Germinal center (tissue), 1 donor: ENCODE results near the gene ITGA11.
A peak's percentile ranks its signal among the peaks of the same experiment; 100 is the strongest.

Experiments used
- DNase-seq: peaks from one replicate; pipeline ENCODE4 v3.0.0; 2012; ENCODE audit warnings: mixed read lengths, low spot score

ITGA11 gene

DNA sequence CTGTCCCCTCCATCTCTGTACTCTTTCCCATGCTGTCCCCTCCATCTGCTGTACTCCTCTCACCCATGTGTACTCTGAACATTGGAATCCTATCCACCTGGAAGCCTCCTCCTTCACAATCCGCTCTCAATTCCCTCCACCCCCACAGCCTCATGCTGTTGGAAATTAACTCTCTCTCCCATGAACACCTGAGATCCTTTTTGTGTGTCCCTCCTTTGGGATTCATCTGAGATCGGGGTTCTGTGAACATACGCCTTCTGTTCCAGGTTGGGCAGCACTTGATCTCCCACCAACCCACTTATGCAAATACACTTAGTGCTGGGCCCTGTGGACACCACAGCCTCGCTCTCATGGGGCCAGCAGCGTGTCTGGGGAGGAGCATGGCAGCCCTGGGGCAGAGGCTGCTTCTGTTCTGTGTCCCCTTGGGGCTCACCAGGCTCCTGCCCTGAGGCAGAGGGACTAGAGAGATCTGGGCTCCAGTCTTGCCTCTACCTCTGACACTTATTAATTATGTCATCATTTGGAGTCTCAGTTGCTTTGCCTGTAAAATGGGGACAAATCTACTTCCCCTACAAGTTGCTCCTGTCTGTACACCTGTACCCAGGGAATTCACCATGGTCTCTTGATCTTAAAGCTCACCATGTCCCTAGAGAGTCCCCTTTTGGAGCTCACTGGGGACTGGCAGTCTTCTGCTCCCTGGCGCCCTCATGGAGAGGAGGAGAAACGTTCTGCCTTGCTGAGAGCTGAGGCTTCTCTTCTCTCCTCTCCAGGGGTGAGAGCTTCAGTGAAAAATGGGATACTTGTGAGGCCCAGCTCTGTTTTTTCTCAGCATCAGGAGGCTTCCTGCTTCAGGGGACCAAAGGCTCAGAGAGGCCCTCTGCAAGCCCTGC lies 42.7 kb downstream of the ITGA11 start:
- no peak for DNase-seq

DNA sequence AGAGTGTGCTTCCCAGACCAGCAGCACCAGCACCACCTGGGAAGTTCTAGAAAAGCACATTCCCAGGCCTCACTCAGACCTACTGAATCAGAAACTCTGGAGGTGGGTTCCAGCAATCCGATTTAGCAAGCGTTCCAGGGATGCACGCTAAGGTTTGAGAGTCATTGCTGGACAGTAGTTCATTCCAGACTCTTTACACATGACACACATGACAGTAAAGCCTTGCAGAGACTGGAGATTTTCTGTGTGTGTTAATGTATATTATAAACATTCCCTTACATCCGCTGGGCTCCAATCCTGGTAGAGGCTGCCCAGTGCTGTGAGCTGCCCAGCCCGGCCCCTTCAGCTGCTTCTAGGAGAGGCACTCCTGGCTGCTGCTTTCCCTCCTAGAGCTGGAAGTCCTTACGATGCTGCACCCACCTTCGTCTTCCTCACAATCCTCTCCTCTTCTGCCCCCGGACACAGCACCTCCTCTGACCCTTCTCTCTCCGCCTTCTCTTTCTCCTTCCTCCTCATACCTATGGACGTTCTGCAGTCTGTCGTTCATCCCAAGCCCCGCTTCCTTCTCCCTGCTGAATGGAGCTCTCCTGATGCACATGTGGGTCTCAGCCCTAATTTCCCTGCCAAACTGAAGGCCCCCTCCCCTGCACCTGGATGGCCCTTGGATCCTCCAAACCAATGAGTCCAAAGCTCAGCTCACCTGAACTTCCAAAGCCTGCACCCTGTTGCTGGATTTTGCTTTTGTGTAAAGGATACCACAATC lies 44.4 kb downstream of the ITGA11 start:
- DNase-seq = no peak

DNA sequence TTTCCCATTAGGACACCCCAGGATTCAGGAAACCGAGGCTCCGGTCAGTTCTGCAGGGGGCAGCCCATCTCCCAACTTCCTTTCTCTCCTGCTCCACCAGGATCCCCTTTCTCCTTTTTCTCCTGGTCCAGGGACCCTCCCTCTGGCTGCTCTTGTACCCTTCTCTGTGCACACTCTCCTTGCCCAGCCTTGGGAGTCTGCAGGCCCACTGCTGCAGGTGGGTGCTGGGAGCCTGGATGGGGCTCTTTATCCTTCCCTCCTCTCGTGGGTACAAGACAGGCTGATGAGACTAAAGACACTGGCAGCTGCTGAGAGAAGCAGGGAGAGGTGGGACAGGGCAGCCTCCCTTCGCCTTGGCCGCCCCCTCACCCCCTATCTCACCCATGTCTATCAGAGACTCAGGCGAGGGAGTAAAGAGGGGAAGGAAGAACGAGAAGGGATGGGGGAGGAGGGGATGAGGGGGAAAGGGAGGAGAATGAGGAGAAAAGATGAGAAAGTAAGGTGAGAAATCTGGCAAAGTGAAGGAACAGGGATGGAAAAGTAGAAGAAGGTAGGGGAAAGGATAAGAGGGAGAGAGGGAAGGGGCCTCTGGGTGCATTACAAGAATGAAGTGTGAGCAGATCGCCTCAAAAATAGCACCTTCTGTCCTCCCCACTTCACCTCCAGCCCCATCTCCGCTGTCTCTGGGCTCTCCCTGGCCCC lies 45.2 kb downstream of the ITGA11 start:
- DNase-seq = no peak

DNA sequence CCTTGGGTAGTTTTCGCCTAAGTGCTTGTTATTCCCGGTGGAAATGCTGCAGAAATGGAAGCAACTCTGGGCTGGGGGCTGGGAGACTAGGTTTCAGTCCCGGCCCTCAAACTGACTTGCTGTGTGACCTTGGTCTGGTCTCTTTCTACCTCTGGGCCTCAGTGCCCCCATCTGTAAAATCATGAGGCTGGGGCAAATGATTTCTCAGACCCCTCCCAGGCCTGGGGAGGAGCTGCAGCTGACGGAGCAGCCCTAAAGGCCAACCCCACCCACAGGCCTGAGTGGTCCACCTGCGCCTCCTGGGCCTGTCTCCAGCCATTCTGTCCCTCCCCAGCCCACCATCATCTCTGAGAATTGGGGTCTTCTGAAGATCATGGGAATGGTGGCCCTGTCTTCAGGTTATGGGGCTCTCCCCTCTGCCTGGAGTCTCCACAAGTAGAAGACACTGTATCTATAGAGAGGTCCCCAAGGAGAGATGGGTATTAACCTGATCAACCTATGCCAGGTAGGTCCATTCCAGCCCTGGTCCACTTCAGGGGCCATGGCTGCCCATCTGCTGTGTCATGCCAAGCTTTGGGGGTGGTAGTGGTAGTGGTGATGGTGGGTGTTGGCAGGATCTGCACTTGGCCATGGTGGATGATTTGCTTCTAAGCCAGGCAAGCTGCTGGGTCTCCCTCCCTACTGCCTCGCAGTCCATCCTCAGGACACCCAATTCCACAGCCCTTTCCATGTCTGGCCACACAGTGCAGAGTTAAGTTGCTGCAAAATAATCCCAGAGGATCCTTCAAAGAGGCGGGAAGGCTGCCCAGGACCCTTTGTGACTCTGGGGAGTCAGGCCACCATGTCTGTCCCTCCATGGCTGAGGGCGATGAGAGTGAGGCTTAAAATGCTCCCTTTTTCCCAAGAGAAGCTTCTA lies 46.0 kb downstream of the ITGA11 start:
- no peak for DNase-seq

DNA sequence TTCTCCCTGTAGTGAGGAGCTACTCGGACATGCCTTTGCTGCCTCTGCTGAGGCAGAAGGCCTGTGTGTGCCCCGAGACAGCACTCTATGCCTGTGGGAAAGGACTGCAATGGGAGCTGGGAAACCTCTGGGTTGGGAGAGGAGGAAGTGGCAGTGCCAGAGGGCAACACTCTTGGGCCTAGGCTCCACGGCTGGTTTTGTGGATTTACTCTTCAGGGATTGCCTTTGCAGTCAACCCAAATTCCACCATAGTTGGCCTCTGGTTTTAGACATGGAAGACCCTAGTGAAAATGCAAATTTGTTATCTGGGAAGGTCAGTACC lies 46.8 kb downstream of the ITGA11 start:
- no peak for DNase-seq

DNA sequence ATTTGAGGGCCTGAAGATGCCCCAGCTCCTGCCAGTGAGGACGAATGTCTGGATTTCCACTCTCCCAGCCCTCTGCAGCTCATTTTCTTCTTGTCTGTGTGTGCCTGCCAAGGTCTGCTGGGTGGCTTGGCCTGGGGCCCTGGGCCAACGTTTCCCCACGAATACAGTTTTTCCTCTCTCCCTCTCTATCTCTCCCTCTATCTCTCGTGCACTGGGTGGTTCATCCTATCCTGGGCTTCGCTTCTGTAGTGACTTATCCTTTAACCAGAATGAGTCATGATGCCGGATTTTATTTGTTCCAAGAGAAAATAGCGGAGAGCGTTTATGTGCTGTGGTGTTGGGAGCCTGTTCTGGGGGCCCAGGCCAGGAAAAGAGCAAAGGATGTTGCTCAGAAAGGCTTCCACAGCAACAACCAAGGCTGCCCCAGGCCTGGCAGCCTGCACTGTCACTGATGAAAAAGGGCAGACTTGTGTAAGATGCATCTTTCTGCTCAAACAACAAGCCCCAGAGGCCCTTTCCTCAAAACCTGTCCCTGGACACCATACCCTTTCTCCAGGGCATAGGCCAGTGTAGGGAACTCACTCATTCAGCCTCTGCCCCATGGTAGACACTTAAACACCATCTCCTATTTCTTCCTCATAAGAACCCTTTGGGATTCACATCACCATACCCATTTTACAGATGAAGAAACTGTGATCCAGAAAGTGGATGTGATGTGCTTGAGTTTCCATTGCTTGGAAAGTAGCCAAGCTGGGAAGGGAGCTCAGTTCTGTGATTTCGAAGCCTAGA lies 47.3 kb downstream of the ITGA11 start:
- no peak for DNase-seq

DNA sequence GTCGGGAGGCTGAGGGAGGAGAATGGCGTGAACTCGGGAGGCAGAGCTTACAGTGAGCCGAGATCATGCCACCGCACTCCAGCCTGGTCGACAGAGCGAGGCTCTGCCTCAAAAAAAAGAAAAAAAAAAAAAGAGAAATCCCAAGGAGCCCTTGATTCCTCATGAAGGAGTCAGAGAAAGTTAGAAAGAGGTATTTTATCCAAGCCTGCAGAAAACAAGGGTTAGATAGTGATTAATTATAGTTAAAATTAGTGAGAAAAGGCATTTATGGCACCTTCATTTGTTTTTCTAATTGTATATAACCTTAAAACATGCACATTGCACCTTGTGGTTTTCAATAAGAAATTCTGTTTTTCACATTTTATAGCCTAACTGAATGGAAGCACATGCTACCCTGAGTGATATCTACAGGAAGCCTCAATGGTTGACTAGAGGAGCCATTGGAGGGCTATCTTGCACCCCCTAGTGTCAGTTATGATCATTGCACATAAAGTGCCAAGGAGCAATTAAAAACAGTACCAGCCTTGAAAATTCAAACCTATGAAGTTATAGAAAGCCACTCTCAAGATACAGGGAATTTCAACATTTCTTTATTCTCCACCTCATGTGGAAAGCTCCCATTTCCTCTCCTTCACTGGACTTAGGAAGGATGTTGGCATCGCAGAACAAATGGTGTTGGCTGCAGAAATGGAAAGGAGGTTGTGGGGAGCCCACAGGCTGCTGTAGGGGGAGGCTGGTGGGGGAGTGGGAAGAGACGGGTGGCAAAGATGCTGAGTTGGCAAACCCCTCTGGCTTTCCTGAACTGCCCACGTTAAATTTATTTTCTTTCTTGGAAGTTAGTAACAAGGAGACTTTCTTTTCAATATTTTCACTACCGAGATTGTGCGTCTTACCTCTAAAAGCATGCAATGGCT lies 48.5 kb downstream of the ITGA11 start:
- peak; percentile 70 for DNase-seq

DNA sequence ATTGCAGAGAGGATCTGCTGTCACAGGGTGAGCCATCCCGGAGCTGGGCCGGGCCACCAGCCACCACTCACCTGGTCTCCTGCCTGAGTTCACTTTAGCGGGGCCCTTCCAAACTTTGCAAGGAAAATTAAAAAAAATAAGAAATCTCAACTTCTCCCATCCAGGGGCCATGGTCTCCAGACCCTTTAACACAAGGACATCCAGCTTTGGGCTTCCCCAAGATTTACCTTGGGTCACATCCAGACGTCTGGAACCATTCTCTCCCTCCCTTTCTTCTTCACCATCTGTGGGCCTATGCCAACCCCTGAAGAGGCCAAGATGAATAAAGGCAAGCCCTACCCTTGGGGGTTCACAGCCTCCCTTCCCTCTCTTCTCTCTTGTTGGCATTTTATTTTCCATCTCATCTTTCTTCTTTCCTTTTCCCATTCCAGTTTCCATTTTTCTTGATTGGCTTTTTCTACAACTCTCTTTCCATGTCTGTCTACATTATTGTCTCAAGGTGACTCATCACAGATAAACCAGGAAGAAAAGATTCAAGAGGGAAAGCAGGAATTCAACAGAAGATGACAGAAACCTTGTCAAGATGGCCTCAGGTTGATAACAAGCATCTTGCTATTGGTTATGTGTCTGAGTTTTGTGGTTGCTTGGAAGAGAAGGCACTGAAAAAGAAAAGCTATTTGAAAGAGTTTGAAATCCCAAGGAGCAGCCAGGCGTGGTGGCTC lies 49.5 kb downstream of the ITGA11 start:
- no peak for DNase-seq

DNA sequence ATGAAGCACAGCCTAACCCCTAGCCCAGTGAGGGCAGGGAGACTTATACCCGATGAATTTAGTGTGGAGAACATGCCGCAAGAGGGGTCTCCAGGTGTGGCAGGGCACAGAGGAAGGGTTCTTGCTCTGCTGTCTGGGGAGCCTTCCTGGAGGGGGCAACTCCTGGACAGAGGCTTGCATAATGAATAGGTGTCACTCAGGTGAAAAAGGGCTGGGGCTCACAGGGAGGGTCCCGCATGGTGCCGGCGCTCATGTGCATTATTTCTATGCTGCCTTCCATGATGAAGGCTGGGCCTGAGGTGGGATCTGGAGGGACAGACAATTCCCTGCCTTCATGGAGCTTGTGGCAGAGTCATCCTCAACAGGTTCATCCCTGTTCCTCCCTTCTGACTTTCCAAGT lies 51.5 kb downstream of the ITGA11 start:
- no peak for DNase-seq

DNA sequence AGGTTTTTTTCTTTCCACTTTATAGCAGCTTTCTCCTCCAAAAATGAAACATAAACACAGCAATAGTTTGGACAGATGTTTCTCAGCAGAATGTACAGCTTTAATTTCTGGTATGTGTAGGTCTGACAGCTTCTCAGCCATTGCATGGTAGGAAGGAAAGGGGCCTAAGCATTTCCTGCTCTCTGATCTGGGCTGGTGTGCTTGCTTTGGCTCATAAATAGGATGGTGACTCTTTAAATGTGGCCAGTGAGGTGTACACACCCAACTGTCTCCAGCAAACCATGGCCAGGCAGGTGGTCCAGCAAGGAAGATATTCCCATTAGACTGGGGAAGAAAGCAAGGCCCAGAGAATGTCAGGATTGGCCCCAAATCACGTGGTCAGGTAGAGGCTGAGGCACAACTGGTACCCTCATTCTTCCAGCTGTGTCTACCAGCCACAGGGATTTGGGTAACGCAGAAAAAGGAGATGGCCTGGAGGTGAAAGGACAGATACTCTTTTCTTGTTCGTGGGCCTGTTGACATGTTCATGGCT lies 52.1 kb downstream of the ITGA11 start:
- DNase-seq = no peak

DNA sequence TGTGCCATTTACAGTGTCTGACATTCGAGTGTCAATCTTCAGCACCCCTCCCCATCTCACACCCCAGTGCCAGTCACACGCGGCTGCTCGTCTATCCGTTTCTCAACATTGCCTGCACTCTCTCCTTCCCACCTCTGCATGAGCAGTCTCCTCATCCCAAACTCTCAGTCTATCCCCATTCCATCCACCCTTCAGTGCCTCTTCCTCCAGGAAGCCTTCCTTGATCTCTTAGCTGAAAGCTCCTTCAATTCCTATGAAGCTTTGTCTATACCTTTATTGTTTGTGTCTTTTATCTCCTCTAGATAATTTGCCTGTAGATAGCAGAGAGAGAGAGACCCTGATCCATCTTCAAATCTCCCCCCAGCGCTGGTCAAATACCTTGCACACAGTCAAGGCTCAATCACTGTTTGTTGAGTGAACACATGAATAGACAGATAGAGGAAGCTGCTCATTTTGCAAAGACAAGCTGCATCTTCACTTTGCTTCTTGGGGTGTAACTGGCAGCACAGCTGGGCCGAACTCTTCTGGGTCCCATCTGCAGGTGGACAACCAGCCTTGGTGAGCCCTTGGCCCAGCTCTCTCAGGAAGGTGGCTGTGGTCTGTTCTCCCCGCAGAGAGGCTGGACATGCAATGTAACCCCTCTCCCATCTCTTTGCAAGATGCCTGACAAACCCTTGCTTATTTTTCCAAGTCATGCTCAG lies 52.8 kb downstream of the ITGA11 start:
- DNase-seq = no peak

DNA sequence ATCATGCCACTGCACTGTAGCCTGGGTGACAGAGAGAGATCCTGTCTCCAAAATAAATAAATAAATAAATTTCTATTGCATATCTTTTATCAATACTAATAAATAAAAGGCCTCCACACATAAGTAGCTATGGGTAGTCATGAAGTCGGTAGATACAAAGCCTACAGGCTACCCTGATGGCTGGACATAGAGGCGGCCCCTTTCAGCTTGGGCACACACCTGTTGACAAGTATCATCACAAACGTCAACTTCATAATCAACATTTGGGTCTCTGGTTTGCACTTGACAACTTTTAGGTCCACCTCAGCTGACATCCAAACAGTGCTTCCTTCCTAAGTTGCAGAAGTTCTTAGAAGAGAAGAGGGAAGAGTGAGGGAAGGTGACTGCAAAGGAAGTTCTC lies 53.4 kb downstream of the ITGA11 start:
- DNase-seq = no peak

DNA sequence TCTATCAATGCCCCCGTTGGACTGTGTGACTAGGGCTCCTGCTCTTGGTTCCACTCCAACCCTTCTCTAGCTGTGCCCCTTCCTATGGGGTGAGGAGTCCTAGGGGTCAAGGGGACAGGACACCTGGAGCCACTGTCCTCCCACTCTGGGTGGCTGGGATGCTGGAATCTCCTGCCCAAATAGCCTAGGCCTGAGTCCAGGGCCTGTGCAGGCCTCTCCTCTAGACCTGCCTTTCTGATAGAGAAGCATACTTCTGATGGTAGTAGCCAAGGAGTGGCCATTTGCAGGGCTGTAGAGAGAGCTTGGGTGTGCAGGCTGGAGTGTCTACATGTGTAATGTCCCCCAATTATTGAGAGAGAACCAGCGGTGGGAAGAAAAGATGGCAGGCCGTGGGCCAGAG lies 54.2 kb downstream of the ITGA11 start:
- DNase-seq = no peak

DNA sequence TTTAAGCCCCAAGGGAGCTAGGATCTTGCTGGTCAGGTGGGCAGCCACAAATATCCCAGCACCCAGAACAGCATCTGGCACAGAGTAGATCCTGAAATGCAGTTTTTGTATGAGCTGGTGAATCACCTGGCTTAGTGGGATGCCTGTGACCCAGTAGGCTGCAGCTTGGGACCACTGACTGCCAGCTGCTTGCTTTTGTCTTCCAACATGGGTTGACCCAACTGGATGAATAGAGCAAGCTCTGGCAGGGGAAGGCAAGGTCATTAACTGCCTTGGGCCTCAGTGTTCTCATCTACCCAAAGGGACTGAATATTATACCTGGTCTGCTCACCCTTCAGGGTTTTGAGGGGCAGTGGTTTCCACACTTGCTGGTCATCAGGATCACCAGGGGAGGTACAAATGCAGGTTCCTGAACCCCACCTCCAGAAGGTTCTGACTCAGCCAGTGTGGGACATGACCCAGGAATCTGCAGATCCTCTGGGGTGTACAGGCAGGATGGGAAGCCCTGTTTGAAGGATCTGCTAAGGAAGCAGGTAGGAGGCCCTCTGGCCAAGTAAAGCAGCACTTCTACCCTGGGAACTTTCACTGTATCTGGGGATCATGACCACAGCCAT lies 55.4 kb downstream of the ITGA11 start:
- no peak for DNase-seq

DNA sequence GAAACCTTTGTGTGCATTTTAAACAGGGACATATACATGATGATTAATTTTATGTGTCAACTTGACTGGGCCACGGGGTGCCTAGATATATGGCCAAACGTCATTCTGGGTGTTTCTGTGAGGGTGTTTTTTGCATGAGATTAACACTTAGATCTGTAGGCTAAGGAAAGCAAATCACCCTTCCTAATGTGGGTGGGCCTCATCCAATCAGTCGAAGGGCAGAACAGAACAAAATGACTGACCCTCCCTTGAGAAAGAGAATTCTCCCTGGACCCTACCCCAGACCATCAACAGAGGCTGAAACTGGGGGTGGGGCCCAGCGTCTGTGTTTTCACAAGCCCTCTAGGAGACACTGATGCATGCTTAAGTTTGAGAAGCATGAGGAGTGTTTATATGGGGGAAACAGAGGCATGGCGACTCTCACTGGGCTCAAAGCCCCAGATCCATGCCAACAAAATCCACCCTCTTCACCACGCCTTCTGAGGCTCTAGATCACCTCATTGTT lies 56.2 kb downstream of the ITGA11 start:
- DNase-seq = no peak

DNA sequence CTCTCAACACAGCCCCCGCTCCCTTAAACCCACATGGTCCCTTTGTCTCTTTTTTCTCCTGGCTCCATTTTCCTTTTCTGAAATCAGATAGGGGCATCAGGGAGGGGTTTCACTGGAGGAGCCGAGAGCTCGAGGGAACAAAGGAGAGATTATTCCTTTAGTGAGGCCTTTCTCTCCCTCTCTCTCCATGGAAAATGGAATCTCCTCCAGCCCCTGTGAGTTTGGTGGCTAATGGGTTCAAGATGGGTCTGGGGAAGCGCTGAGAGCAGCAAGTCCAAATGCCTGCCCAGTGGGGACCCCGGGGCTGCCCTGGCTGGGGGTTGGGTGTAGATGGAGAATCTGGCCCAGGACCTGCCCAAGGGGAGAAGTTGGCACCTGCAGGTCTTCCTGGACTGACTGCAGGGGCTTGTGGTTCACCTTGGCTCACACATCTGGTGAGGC lies 56.8 kb downstream of the ITGA11 start:
- no peak for DNase-seq

DNA sequence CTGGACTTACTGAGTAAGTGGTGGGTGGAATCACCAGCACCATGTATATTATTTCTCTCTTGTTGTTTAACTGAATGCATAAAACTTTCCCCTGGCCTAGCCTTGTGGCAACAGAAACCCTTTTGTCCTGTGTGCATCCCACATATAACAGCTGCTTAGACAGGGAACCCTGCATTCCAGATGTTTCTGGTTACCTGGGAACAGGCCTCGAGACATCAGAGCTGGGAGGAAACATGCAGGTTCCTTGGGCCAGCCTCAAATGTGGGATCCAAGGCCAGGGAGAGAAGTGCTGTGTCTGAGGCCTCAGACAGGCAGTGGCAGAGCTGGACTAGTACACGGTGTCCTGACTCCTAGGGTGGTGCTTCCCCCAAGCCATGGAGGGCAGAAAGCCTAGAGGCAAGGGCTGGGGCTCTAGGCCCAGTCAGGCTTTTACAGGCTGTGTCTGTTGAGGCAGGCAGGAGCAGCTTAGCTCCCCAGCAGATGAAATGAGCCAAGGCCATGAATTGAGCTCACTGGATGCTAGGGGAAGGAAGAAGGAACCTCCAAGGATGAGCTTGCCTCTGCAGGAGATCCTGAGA lies 57.7 kb downstream of the ITGA11 start:
- no peak for DNase-seq
